Dermis microvascular lymphatic vessel endothelial cell (primary cell): Measurements from ENCODE around the gene TRPV4. TPM values are rescaled to one million over a fixed set of nuclear protein-coding genes. Genes with fewer than 3 reads are reported as not detected.

Experiments
- DNase-seq, 2 donors: peaks; one replicate each; pipeline versions ENCODE4 v3.0.0 to v3.0.0-alpha.2; 2010; ENCODE audit warnings: low read depth in 2 of 2
- total RNA-seq: library from RNA; depleted of rRNA; stranded (reverse); fragments of >200 nt; gene quantifications from 2 replicates; pipeline ENCODE4 v1.2.1, GENCODE V29; 2014

Gene TRPV4
- total RNA-seq, 1 donor from 2014 or later, result 1.4 TPM

- no peak for DNase-seq
Measured at GRCh38 chr12:109741970-109742703, 91.1 kb downstream of the TRPV4 start.

GRCh38 chr12:109741286-109741969, 91.8 kb downstream of the TRPV4 start:
- DNase-seq, result no peak

GRCh38 chr12:109740694-109741245, 92.4 kb downstream of the TRPV4 start:
- no peak for DNase-seq

GRCh38 chr12:109739747-109740693, 93.2 kb downstream of the TRPV4 start:
- DNase-seq, result no peak

- no peak for DNase-seq
Measured at GRCh38 chr12:109738878-109739665, 94.1 kb downstream of the TRPV4 start.

GRCh38 chr12:109738209-109738608, 95.0 kb downstream of the TRPV4 start:
- DNase-seq, result no peak

- DNase-seq, result no peak
Measured at GRCh38 chr12:109737631-109738030, 95.6 kb downstream of the TRPV4 start.

- no peak for DNase-seq
Measured at GRCh38 chr12:109737126-109737525, 96.1 kb downstream of the TRPV4 start.

- peak in 1 of 2 donors; percentile 62 for DNase-seq
Measured at GRCh38 chr12:109736552-109737108, 96.6 kb downstream of the TRPV4 start.

- no peak for DNase-seq
Measured at GRCh38 chr12:109735825-109736551, 97.2 kb downstream of the TRPV4 start.

GRCh38 chr12:109735051-109735521, 98.1 kb downstream of the TRPV4 start:
- no peak for DNase-seq

- DNase-seq, result peak in 1 of 2 donors; percentile 19
Measured at GRCh38 chr12:109734219-109735000, 98.8 kb downstream of the TRPV4 start.

Other genes with a start within 250 kb of the TRPV4 start
- gene FAM222A, start 119.6 kb downstream of the TRPV4 start, total RNA-seq, result 0.13 and 0.26 TPM in 2 replicates
- gene GLTP, start 47.1 kb upstream of the TRPV4 start, total RNA-seq, result 45.6 and 45.9 TPM in 2 replicates
- 5.2 and 5.4 TPM in 2 replicates for gene TCHP, start 66.9 kb upstream of the TRPV4 start, total RNA-seq
- 28.6 and 35.1 TPM in 2 replicates for gene GIT2, start 163.0 kb upstream of the TRPV4 start, total RNA-seq
- gene ANKRD13A, start 166.0 kb upstream of the TRPV4 start, total RNA-seq, result 46.1 and 63.8 TPM in 2 replicates
- gene C12orf76, start 215.1 kb upstream of the TRPV4 start, total RNA-seq, result 11.9 and 15.4 TPM in 2 replicates